ENCODE measurements around the gene CDH16.
"Not testable (repeated sequence)": the region's sequence is repeated elsewhere in the genome, so short reads cannot be mapped to it uniquely, and the experiment has no call there.

Gene CDH16, protein sequence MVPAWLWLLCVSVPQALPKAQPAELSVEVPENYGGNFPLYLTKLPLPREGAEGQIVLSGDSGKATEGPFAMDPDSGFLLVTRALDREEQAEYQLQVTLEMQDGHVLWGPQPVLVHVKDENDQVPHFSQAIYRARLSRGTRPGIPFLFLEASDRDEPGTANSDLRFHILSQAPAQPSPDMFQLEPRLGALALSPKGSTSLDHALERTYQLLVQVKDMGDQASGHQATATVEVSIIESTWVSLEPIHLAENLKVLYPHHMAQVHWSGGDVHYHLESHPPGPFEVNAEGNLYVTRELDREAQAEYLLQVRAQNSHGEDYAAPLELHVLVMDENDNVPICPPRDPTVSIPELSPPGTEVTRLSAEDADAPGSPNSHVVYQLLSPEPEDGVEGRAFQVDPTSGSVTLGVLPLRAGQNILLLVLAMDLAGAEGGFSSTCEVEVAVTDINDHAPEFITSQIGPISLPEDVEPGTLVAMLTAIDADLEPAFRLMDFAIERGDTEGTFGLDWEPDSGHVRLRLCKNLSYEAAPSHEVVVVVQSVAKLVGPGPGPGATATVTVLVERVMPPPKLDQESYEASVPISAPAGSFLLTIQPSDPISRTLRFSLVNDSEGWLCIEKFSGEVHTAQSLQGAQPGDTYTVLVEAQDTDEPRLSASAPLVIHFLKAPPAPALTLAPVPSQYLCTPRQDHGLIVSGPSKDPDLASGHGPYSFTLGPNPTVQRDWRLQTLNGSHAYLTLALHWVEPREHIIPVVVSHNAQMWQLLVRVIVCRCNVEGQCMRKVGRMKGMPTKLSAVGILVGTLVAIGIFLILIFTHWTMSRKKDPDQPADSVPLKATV

GRCh38 chr16:66918803-66919568 lies at the start of gene CDH16:
Gene CDH16, minus strand, starts transcription at chr16:66918885. Its CDS starts 820 bp downstream, at chr16:66918065.
- DNase-seq: peak; percentile 49

- DNase-seq: no peak
Observed at GRCh38 chr16:66964049-66964448, 45.4 kb upstream of the CDH16 start.

DNA sequence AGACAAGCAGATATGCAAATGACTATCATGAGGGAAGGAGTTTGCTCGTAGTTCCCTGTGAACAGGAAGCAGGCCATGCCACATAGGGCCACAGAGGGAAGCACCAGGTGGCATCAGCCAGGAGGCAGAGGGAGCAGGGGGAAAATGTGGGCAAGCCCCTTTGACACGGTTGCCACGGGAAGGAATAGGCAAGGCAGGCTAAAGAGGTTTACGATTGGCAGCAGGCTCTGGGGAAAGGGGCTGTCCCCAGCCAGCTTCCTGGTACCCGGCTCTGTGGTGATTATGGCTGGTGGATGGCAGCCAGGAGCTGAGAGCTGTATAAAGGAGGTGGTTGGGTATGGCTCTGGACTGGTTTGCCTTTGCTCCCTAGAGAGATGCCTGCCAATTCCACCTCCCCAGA lies 43.2 kb upstream of the CDH16 start:
- DNase-seq: peak; percentile 10

GRCh38 chr16:66961065-66961744 lies 42.5 kb upstream of the CDH16 start, which contains the start of gene CES3:
Gene CES3, plus strand, starts transcription at chr16:66961266. Its CDS starts 42 bp downstream, at chr16:66961308.
- peak; percentile 93 for DNase-seq

GRCh38 chr16:66960270-66960669 lies 41.6 kb upstream of the CDH16 start:
- no peak for DNase-seq

- no peak for DNase-seq
Observed at GRCh38 chr16:66959704-66960161, 41.0 kb upstream of the CDH16 start.

- DNase-seq: no peak
Observed at GRCh38 chr16:66958857-66959703, 40.4 kb upstream of the CDH16 start.

GRCh38 chr16:66956154-66956457 lies 37.4 kb upstream of the CDH16 start:
- DNase-seq: not testable (repeated sequence)

DNA sequence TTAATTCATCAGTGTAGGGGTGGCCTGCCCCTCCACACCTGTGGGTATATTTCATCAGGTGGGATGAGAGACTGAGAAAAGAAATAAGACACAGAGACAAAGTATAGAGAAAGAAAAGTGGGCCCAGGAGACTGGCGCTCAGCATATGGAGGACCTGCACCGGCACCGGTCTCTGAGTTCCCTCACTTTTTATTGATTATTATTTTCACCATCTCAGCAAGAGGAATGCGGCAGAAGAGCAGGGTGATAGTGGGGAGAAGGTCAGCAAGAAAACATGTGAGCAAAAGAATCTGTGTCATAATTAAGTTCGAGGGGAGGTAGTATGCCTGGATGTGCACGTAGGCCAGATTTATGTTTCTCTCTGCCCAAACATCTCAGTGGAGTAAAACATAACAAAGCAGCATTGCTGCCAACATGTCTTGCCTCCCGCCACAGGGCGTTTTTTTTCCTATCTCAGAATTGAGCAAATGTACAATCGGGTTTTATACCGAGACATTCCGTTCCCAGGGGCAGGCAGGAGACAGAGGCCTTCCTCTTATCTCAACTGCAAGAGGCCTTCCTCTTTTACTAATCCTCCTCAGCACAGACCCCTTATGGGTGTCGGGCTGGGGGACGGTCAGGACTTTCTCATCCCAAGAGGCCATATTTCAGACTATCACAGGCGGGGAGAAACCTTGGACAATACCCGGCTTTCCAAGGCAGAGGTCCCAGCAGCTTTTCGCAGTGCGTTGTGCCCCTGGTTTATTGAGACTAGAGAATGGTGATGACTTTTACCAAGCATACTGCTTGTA lies 36.9 kb upstream of the CDH16 start:
- not testable (repeated sequence) for DNase-seq

- peak; percentile 86 for DNase-seq
Observed at GRCh38 chr16:66954097-66954659, 35.5 kb upstream of the CDH16 start.

- no peak for DNase-seq
Observed at GRCh38 chr16:66953462-66954096, 34.9 kb upstream of the CDH16 start.

GRCh38 chr16:66952430-66953110 lies 33.9 kb upstream of the CDH16 start:
- peak; percentile 94 for DNase-seq

- peak; percentile 71 for DNase-seq
Observed at GRCh38 chr16:66950971-66951790, 32.5 kb upstream of the CDH16 start.

- DNase-seq: no peak
Observed at GRCh38 chr16:66950437-66950836, 31.8 kb upstream of the CDH16 start.

DNA sequence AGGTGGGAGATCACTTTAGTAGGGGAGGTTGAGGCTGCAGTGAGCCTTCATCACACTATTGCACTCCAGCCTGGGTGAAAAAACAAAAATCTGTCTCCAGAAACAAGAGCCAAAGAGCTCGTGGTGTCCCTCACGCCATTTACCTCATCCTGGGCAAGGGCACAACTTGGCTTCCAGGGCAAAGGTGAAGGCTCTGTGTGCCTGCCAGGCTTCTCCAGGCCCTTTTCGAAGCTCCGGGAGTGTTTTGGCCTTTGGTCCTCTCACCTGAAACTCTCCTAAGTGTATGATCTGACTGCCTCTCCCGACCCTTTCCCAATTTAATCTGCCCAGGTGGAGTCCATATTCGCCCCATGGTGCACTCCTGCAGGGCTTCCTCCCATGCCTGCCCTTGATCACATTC lies 30.8 kb upstream of the CDH16 start:
- DNase-seq: no peak

DNA sequence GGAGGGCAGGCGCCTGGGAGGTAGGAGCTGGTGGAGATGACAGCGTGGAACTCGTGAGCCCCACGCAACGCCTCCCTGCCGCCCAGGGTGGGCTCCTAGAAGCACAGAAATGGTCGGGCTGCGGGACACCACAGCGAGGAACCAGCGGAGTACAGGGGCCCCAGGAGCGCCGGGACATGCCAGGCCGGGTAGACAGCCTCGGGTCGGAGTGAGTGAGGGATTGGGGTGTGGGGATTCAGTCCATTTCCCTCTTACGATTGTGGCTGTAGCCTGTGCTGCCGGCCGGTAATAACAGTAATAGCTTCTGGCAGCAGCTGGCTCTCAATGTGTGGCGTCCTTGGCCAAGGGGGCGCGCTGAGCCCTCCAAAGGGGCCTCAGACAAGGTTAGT lies 30.1 kb upstream of the CDH16 start:
- DNase-seq: no peak

GRCh38 chr16:66948134-66948836 lies 29.6 kb upstream of the CDH16 start:
- no peak for DNase-seq
